Small intestine (tissue), 7 donors: Measurements from ENCODE around the gene FGF3. TPM values are rescaled to one million over a fixed set of nuclear protein-coding genes. Genes with fewer than 3 reads are reported as not detected.

Source experiments
- DNase-seq, 2 donors: peaks; one replicate each; pipeline versions ENCODE4 v3.0.0 to v3.0.0-alpha.2; 2013
- FAIRE-seq: peaks from 2 replicates; lab custom pipeline; 2012; peaks lifted over from hg19 to GRCh38; lab: Jason Lieb, UNC
- H3K27ac ChIP-seq, 3 donors: one replicate each; pipeline ENCODE4 v1.5.1; 2013; ENCODE audit warnings: low read length in 2 of 3, mild to moderate bottlenecking in 2 of 3, control low read depth in 1 of 3, inconsistent platforms in 1 of 3, low read depth in 1 of 3, moderate library complexity in 1 of 3
- H3K27me3 ChIP-seq, 3 donors: one replicate each; pipeline ENCODE4 v1.6.1; 2013; ENCODE audit warnings: low read length in 3 of 3, inconsistent platforms in 1 of 3; ENCODE audit not compliant: control insufficient read depth in 3 of 3, insufficient read depth in 3 of 3
- H3K36me3 ChIP-seq, 3 donors: one replicate each; pipeline ENCODE4 v1.6.1; 2013; ENCODE audit warnings: low read length in 3 of 3, inconsistent platforms in 1 of 3, low read depth in 1 of 3, mild to moderate bottlenecking in 1 of 3, moderate library complexity in 1 of 3; ENCODE audit not compliant: control insufficient read depth in 3 of 3, insufficient read depth in 2 of 3
- H3K4me1 ChIP-seq, 3 donors: one replicate each; pipeline ENCODE4 v1.6.1; 2013; ENCODE audit warnings: low read length in 2 of 3, inconsistent platforms in 1 of 3, low read depth in 1 of 3, mild to moderate bottlenecking in 1 of 3, moderate library complexity in 1 of 3; ENCODE audit not compliant: control insufficient read depth in 3 of 3, insufficient read depth in 2 of 3
- H3K4me3 ChIP-seq, 3 donors: one replicate each; pipeline ENCODE4 v1.5.1; 2013; ENCODE audit warnings: low read length in 3 of 3, control low read depth in 1 of 3, inconsistent platforms in 1 of 3, low read depth in 1 of 3, mild to moderate bottlenecking in 1 of 3, moderate library complexity in 1 of 3
- H3K9me3 ChIP-seq, 2 donors: one replicate each; pipeline ENCODE4 v1.6.1; 2013; ENCODE audit warnings: low read depth in 1 of 2, low read length in 1 of 2; ENCODE audit not compliant: control insufficient read depth in 2 of 2, insufficient read depth in 1 of 2
- WGBS, 3 donors: extraction: QIAGEN DNeasy Blood & Tissue Kit; methylation state at CpG; one replicate each; pipeline ENCODE4 v1.1.7; 2013; 5-methylcytosine and 5-hydroxymethylcytosine counted together
- polyA plus RNA-seq, 4 donors: library from polyadenylated mRNA; stranded (reverse) in 3 of 4; unstranded in 1 of 4; fragments of 200-250 nt in 3 of 4; fragments of 120-200 nt in 1 of 4; gene quantifications; one replicate each; pipeline versions ENCODE4 v1.2.1 to v1.2.3, GENCODE V29; 2013
- donor health status: healthy with polysubstance abuse.
- donor health status: control.
- donor health status: control.
- donor health status: Bipolar disorder and iron deficiency.
- donor health status: healthy.

Gene FGF3
- polyA plus RNA-seq, 4 donors: not detected

- Histone ChIP-seq H3K27ac (no peak overlapping the region), H3K36me3 (no peaks in the 10 kb centered on the region), H3K4me1 (peaks cover 0 to 3% (median 0%) of the 10 kb centered on the region in 3 donors), H3K9me3 (no peaks in the 10 kb centered on the region), H3K27me3 (no peaks in the 10 kb centered on the region), H3K4me3 (no peak overlapping the region)
- DNase-seq (no peak), FAIRE-seq (no peak)
- 33 to 60% (median 33%) methylated on average over 20 of the region's 20 CpGs for WGBS, 3 donors
These were observed 21.4 kb upstream of the FGF3 start for GRCh38 chr11:69840371-69841169.

- DNase-seq (peak; percentile 52 to 73), FAIRE-seq (no peak)
These were observed 20.3 kb upstream of the FGF3 start for GRCh38 chr11:69839516-69839915.

GRCh38 chr11:69837791-69838190 is 18.6 kb upstream of the FGF3 start:
- no peak overlapping the region for H3K27ac ChIP-seq
- H3K4me1 ChIP-seq: peaks cover 0 to 3% (median 0%) of the 10 kb centered on the region in 3 donors
- no peak for FAIRE-seq
- DNase-seq: no peak
- WGBS, 3 donors: 67 to 87% (median 79%) methylated on average over 5 of the region's 5 CpGs
- no peak overlapping the region for H3K4me3 ChIP-seq
- H3K36me3 ChIP-seq: no peaks in the 10 kb centered on the region
- H3K9me3 ChIP-seq: no peaks in the 10 kb centered on the region
- H3K27me3 ChIP-seq: no peaks in the 10 kb centered on the region

More at GRCh38 chr11:69839516-69839915, 20.3 kb upstream of the FGF3 start:
- Histone ChIP-seq H3K27ac (no peak overlapping the region), H3K27me3 (no peaks in the 10 kb centered on the region), H3K4me3 (no peak overlapping the region), H3K36me3 (no peaks in the 10 kb centered on the region), H3K9me3 (no peaks in the 10 kb centered on the region), H3K4me1 (peaks cover 0 to 3% (median 0%) of the 10 kb centered on the region in 3 donors)
- 20 to 71% (median 45%) methylated on average over 9 of the region's 9 CpGs for WGBS, 3 donors

- WGBS, 3 donors: 85 to 91% (median 88%) methylated on average over 17 of the region's 17 CpGs
- H3K27ac ChIP-seq: no peak overlapping the region
- H3K27me3 ChIP-seq: peaks cover 0 to 3% (median 0%) of the 10 kb centered on the region in 3 donors
- H3K36me3 ChIP-seq: no peaks in the 10 kb centered on the region
- H3K4me3 ChIP-seq: no peak overlapping the region
- FAIRE-seq (no peak), DNase-seq (no peak)
- H3K9me3 ChIP-seq: no peaks in the 10 kb centered on the region
- H3K4me1 ChIP-seq: peaks cover 0 to 3% (median 0%) of the 10 kb centered on the region in 3 donors
These were observed 17.2 kb upstream of the FGF3 start for GRCh38 chr11:69836401-69836800.

GRCh38 chr11:69834811-69835800 is 15.9 kb upstream of the FGF3 start:
- peaks cover 0 to 3% (median 0%) of the 10 kb centered on the region in 3 donors for H3K27me3 ChIP-seq
- WGBS, 3 donors: 50 to 82% (median 67%) methylated on average over 35 of the region's 35 CpGs
- no peak overlapping the region for H3K27ac ChIP-seq
- peaks cover 0 to under 1% (median 0%) of the 10 kb centered on the region in 3 donors for H3K4me1 ChIP-seq
- H3K36me3 ChIP-seq: no peaks in the 10 kb centered on the region
- FAIRE-seq: no peak
- DNase-seq: no peak
- H3K9me3 ChIP-seq: no peaks in the 10 kb centered on the region
- H3K4me3 ChIP-seq: no peak overlapping the region

GRCh38 chr11:69834251-69834650 is 15.0 kb upstream of the FGF3 start:
- no peak for FAIRE-seq

GRCh38 chr11:69832561-69833413 is 13.6 kb upstream of the FGF3 start:
- Histone ChIP-seq H3K27me3 (peaks cover 0 to 3% (median 0%) of the 10 kb centered on the region in 3 donors), H3K36me3 (peaks cover 0 to 2% (median 0%) of the 10 kb centered on the region in 3 donors), H3K9me3 (peaks cover 0 to 4% of the 10 kb centered on the region in 2 donors), H3K4me1 (peaks cover 0 to 11% (median 2%) of the 10 kb centered on the region in 3 donors), H3K27ac (no peak overlapping the region), H3K4me3 (no peak overlapping the region)
- 55 to 71% (median 56%) methylated on average over 21 of the region's 21 CpGs for WGBS, 3 donors
- DNase-seq (no peak), FAIRE-seq (no peak)

More at GRCh38 chr11:69834251-69834650, 15.0 kb upstream of the FGF3 start:
- Histone ChIP-seq H3K36me3 (no peaks in the 10 kb centered on the region), H3K4me3 (no peak overlapping the region), H3K9me3 (no peaks in the 10 kb centered on the region), H3K27me3 (peaks cover 0 to 3% (median 0%) of the 10 kb centered on the region in 3 donors), H3K4me1 (peaks cover 0 to 2% (median 0%) of the 10 kb centered on the region in 3 donors), H3K27ac (no peak overlapping the region)
- WGBS, 3 donors: 42 to 77% (median 69%) methylated on average over 12 of the region's 12 CpGs
- DNase-seq: no peak
